HL-60/S4 (cell line): ENCODE data around the gene CXADR.

Experiments used
- in situ Hi-C: fragments of 300-500 bp; cut with MboI; formaldehyde crosslinking; loops from 2 replicates; pipeline ENCODE4 v1.14.3; 2022; ENCODE audit warnings: low sequenced_read_pairs

The CXADR gene

GRCh38 chr21:17539323-17539722 lies 26.5 kb downstream of the CXADR start:
- in situ Hi-C loops, result no loop called here

GRCh38 chr21:17539743-17540341 lies 27.0 kb downstream of the CXADR start:
- in situ Hi-C loops, result no loop called here

GRCh38 chr21:17540530-17540929 lies 27.7 kb downstream of the CXADR start:
- in situ Hi-C loops, result no loop called here

- in situ Hi-C loops, result no loop called here
Observed at GRCh38 chr21:17542371-17543011, 29.6 kb downstream of the CXADR start.

- in situ Hi-C loops, result no loop called here
Observed at GRCh38 chr21:17545007-17545406, 32.2 kb downstream of the CXADR start.

- in situ Hi-C loops, result no loop called here
Observed at GRCh38 chr21:17548262-17548661, 35.4 kb downstream of the CXADR start.

GRCh38 chr21:17550671-17551308 lies 37.9 kb downstream of the CXADR start:
- in situ Hi-C loops, result no loop called here

- in situ Hi-C loops, result no loop called here
Observed at GRCh38 chr21:17552410-17552809, 39.6 kb downstream of the CXADR start.

GRCh38 chr21:17554120-17554519 lies 41.3 kb downstream of the CXADR start:
- in situ Hi-C loops, result no loop called here

- in situ Hi-C loops, result no loop called here
Observed at GRCh38 chr21:17554679-17555465, 42.0 kb downstream of the CXADR start.

GRCh38 chr21:17560377-17561025 lies 47.7 kb downstream of the CXADR start:
- in situ Hi-C loops, result no loop called here

GRCh38 chr21:17570786-17571185 lies 57.9 kb downstream of the CXADR start:
- in situ Hi-C loops, result no loop called here

GRCh38 chr21:17572431-17572830 lies 59.6 kb downstream of the CXADR start:
- in situ Hi-C loops, result no loop called here

- in situ Hi-C loops, result no loop called here
Observed at GRCh38 chr21:17575076-17575475, 62.2 kb downstream of the CXADR start.

- in situ Hi-C loops, result no loop called here
Observed at GRCh38 chr21:17576080-17576835, 63.4 kb downstream of the CXADR start.

- in situ Hi-C loops, result no loop called here
Observed at GRCh38 chr21:17577701-17578100, 64.9 kb downstream of the CXADR start.

- in situ Hi-C loops, result no loop called here
Observed at GRCh38 chr21:17578162-17578561, 65.3 kb downstream of the CXADR start.

- in situ Hi-C loops, result no loop called here
Observed at GRCh38 chr21:17578876-17579275, 66.0 kb downstream of the CXADR start.

GRCh38 chr21:17580319-17580718 lies 67.5 kb downstream of the CXADR start:
- in situ Hi-C loops, result no loop called here

GRCh38 chr21:17583898-17584297 lies 71.1 kb downstream of the CXADR start:
- in situ Hi-C loops, result no loop called here
